22Rv1 (cell line): ENCODE measurements around the gene ABCF3.

Experiments used
- H3K27ac ChIP-seq: fragments of 450-650 bp; 2 replicates; pipeline ENCODE4 v1.5.1; 2017
- ZFX ChIP-seq: fragments of 450-650 bp; IDR thresholded peaks from 2 replicates; pipeline ENCODE4 v1.6.1; 2017; ENCODE audit warnings: antibody characterized with exemption, borderline replicate concordance
- TF ChIP-seq, protein P1 (sequence below): fragments of 450-650 bp; IDR thresholded peaks from 2 replicates; pipeline ENCODE4 v1.5.1; 2017; ENCODE audit warnings: mild to moderate bottlenecking

ABCF3 gene

GRCh38 chr3:184203526-184203925, 17.5 kb downstream of the ABCF3 start:
- no peak overlapping the region for H3K27ac ChIP-seq
- TF ChIP-seq, protein P1, sequence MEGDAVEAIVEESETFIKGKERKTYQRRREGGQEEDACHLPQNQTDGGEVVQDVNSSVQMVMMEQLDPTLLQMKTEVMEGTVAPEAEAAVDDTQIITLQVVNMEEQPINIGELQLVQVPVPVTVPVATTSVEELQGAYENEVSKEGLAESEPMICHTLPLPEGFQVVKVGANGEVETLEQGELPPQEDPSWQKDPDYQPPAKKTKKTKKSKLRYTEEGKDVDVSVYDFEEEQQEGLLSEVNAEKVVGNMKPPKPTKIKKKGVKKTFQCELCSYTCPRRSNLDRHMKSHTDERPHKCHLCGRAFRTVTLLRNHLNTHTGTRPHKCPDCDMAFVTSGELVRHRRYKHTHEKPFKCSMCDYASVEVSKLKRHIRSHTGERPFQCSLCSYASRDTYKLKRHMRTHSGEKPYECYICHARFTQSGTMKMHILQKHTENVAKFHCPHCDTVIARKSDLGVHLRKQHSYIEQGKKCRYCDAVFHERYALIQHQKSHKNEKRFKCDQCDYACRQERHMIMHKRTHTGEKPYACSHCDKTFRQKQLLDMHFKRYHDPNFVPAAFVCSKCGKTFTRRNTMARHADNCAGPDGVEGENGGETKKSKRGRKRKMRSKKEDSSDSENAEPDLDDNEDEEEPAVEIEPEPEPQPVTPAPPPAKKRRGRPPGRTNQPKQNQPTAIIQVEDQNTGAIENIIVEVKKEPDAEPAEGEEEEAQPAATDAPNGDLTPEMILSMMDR, result no peak
- no peak for TF ChIP-seq ZFX

DNA sequence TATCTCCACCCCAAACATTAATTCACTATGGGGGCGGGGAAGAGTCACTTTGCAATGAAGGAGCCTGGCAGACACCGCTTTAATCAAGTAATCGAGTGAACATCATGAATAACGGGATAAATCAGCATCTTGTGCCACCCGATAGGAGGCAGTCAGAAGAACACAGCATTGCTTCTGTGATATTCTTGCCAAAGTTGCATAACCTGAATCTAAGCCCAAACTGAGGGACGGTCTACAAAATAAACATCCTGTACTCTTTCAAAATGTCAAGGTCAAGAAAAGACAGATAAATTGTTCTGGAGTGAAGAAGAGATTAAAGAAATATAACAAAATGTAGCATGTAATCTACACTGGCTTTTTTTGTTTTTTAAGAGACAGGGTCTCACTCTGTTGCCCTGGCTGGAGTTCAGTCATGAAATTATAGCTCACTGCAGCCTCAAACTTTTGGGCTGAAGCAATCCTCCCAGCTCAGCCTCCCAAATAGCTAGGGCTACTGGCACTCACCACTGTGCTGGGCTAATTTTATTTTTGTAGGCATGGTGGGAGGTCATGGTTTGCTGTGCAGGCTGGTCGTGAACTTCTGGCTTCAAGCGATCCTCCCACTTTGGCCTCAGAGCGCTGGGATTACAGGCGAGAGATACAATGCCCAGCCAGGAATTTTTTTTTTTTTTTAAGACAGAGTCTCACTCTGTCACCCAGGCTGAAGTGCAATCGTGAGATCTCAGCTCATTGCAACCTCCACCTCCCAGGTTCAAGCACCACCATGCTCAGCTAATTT, 23.3 kb downstream of the ABCF3 start:
- H3K27ac ChIP-seq, result no peak overlapping the region
- TF ChIP-seq, protein P1, result no peak
- no peak for TF ChIP-seq ZFX

GRCh38 chr3:184211297-184211696, 25.3 kb downstream of the ABCF3 start:
- TF ChIP-seq, protein P1, result no peak
- no peak overlapping the region for H3K27ac ChIP-seq

DNA sequence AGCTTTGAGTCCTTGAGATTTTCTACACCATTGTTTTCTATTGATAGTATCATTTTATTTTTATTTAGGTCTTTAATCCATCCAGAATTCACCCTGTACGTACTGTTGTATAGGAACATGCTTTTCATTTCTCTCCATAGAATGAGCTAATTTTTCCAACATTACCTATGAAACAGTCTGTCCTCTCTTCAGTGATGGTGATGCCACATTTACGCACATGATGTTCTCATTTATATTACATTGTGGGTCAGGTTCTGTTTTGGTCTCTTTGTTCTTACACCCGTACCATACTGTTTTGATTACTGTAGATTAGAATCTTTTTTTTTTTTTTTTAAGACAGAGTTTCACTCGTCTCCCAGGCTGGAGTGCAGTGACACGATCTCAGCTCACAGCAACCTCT, 25.7 kb downstream of the ABCF3 start:
- no peak for TF ChIP-seq ZFX
- TF ChIP-seq, protein P1, result no peak
- H3K27ac ChIP-seq, result no peak overlapping the region

- H3K27ac ChIP-seq, result no peak overlapping the region
- TF ChIP-seq, protein P1, result no peak
- TF ChIP-seq ZFX, result no peak
These were observed 32.8 kb downstream of the ABCF3 start for GRCh38 chr3:184218814-184219213.

DNA sequence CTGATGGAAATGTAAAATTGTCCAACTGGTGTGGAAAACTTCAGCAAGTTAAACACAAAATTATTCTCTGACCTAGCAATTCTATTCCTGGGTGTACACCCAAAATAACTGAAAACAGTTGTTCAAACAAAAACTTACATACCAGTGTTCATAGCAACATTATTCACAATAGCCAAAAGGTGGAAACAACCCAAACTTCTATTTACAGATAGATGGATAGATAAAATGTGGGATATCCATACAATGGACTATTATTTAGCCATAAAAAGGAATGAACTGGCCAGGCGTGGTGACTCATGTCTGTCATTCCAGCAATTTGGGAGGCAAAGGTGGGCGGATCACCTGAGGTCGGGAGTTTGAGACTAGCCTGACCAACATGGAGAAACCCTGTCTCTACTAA, 36.5 kb downstream of the ABCF3 start:
- H3K27ac ChIP-seq, result no peak overlapping the region
- no peak for TF ChIP-seq ZFX
- TF ChIP-seq, protein P1, result no peak

DNA sequence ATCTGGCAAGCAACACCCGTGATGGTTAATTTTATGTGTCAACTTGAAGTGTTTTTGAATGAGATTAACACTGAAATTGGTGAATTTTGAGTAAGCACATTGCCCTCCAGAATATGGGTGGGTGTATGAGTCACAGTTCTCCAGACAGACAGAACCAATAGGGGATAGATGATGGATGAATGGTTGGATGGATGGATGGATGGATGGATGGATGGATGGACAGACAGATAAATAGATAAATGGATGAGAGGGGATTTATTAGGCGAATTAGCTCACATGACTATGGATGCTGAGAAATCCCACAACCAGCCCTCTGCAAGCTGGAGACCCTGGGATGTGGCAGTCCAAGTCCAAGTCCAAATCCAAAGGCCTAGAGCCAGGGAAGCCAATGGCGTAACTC, 37.9 kb downstream of the ABCF3 start:
- no peak for TF ChIP-seq ZFX
- TF ChIP-seq, protein P1, result no peak
- H3K27ac ChIP-seq, result no peak overlapping the region
